IMR-90 (cell line): ENCODE results near the gene COL4A1. TPM values are rescaled to one million over a fixed set of nuclear protein-coding genes. Genes with fewer than 3 reads are reported as not detected.

Experiments
- ATAC-seq: fragments of 200-7000 bp; cut with Tn5 transposase; 2 replicates; pipeline ENCODE4 v1.9.1; 2020; ENCODE audit warnings: low read depth, mild to moderate bottlenecking, moderate library complexity
- BruUV-seq: library from RNA; stranded (reverse); fragments of 400-500 nt; replicated peaks from 2 replicates; lab custom pipeline; 2021; lab: Mats Ljungman, UMichigan
- CTCF ChIA-PET: fragments of 300-600 bp; formaldehyde crosslinking; extraction: SDS; loops from one replicate; lab custom pipeline; 2021; ENCODE audit warnings: antibody characterized with exemption; lab: Yijun Ruan, JAX
- POLR2A ChIA-PET: fragments of 300-600 bp; sonication (Branson Sonifier 250); formaldehyde crosslinking; loops from one replicate; lab custom pipeline; 2022; ENCODE audit warnings: antibody characterized with exemption; ENCODE audit not compliant: unreplicated experiment; lab: Charles Lee
- DNase-seq: peaks from one replicate; pipeline ENCODE4 v3.0.0; 2013
- H2AFZ ChIP-seq: replicated peaks from 2 replicates; pipeline ENCODE3; 2013; ENCODE audit warnings: low read length, mild to moderate bottlenecking; ENCODE audit not compliant: poor library complexity
- H2AK5ac ChIP-seq: 2 replicates; pipeline ENCODE4 v1.6.1; 2013; ENCODE audit warnings: low read depth, low read length, inconsistent platforms
- H2AK9ac ChIP-seq: replicated peaks from 2 replicates; pipeline ENCODE3; 2013; ENCODE audit warnings: mild to moderate bottlenecking, low read depth, low read length, moderate library complexity; ENCODE audit not compliant: poor library complexity
- H2BK120ac ChIP-seq: 2 replicates; pipeline ENCODE4 v1.6.1; 2013; ENCODE audit warnings: low read depth, low read length, inconsistent platforms
- H2BK15ac ChIP-seq: 3 replicates; pipeline ENCODE4 v1.6.1; 2013; ENCODE audit warnings: low read depth, low read length, inconsistent platforms
- H2BK20ac ChIP-seq: 2 replicates; pipeline ENCODE4 v1.6.1; 2013; ENCODE audit warnings: low read depth, mild to moderate bottlenecking, inconsistent platforms, low read length, moderate library complexity
- H2BK5ac ChIP-seq: 2 replicates; pipeline ENCODE4 v1.6.1; 2013; ENCODE audit warnings: mild to moderate bottlenecking, low read depth, low read length, inconsistent platforms; ENCODE audit not compliant: poor library complexity, severe bottlenecking
- H3K14ac ChIP-seq: replicated peaks from 2 replicates; pipeline ENCODE4 v1.6.1; 2013; ENCODE audit warnings: low read depth, low read length, inconsistent platforms
- H3K18ac ChIP-seq: 2 replicates; pipeline ENCODE4 v1.6.1; 2013; ENCODE audit warnings: low read depth, low read length, control low read depth
- H3K23ac ChIP-seq: 2 replicates; pipeline ENCODE4 v1.6.1; 2013; ENCODE audit warnings: low read depth, low read length, inconsistent platforms
- H3K27ac ChIP-seq: 2 replicates; pipeline ENCODE4 v1.5.1; 2013; ENCODE audit warnings: mild to moderate bottlenecking, control low read depth, low read length; ENCODE audit not compliant: insufficient read depth
- H3K27me3 ChIP-seq: 2 replicates; pipeline ENCODE4 v1.6.1; 2013; ENCODE audit warnings: low read length; ENCODE audit not compliant: control insufficient read depth, insufficient read depth
- H3K36me3 ChIP-seq: 2 replicates; pipeline ENCODE4 v1.6.1; 2013; ENCODE audit warnings: low read length, mixed read lengths; ENCODE audit not compliant: control insufficient read depth, insufficient read depth
- H3K4ac ChIP-seq: 2 replicates; pipeline ENCODE4 v1.6.1; 2013; ENCODE audit warnings: low read depth, low read length, inconsistent platforms
- H3K4me1 ChIP-seq: 2 replicates; pipeline ENCODE4 v1.6.1; 2013; ENCODE audit warnings: low read length, mixed read lengths; ENCODE audit not compliant: control insufficient read depth, insufficient read depth
- H3K4me2 ChIP-seq: 2 replicates; pipeline ENCODE4 v1.6.1; 2013; ENCODE audit warnings: low read depth, mild to moderate bottlenecking, control low read depth, low read length, moderate library complexity
- H3K4me3 ChIP-seq: 2 replicates; pipeline ENCODE4 v1.5.1; 2013; ENCODE audit warnings: low read depth, mild to moderate bottlenecking, control low read depth, low read length, moderate library complexity; ENCODE audit not compliant: insufficient read depth
- H3K56ac ChIP-seq: 2 replicates; pipeline ENCODE4 v1.6.1; 2013; ENCODE audit warnings: low read length, inconsistent platforms; ENCODE audit not compliant: insufficient read depth; ENCODE audit errors: extremely low read depth
- H3K79me1 ChIP-seq, 2 experiments: 2 replicates each; pipeline ENCODE4 v1.6.1; 2013; ENCODE audit warnings: low read length in 2 of 2, inconsistent platforms in 1 of 2, low read depth in 1 of 2
- H3K9ac ChIP-seq: 2 replicates; pipeline ENCODE4 v1.6.1; 2013; ENCODE audit warnings: low read depth, low read length, control low read depth
- H3K9me1 ChIP-seq: 2 replicates; pipeline ENCODE4 v1.6.1; 2013; ENCODE audit warnings: low read length, inconsistent platforms; ENCODE audit not compliant: insufficient read depth
- H3K9me3 ChIP-seq: 2 replicates; pipeline ENCODE4 v1.6.1; 2013; ENCODE audit warnings: low read length; ENCODE audit not compliant: control insufficient read depth, insufficient read depth
- H4K20me1 ChIP-seq: 2 replicates; pipeline ENCODE4 v1.6.1; 2013; ENCODE audit warnings: low read length, inconsistent platforms; ENCODE audit not compliant: insufficient read depth
- H4K5ac ChIP-seq: 2 replicates; pipeline ENCODE4 v1.6.1; 2013; ENCODE audit warnings: mild to moderate bottlenecking, low read depth, low read length, control low read depth
- H4K8ac ChIP-seq, 2 experiments: 2 replicates each; pipeline ENCODE4 v1.6.1; 2013; ENCODE audit warnings: low read depth in 2 of 2, low read length in 2 of 2, control low read depth in 1 of 2, inconsistent platforms in 1 of 2
- H4K91ac ChIP-seq: 2 replicates; pipeline ENCODE4 v1.6.1; 2013; ENCODE audit warnings: low read depth, low read length, inconsistent platforms; ENCODE audit not compliant: insufficient read depth
- CEBPB ChIP-seq: IDR thresholded peaks from 2 replicates; pipeline ENCODE4 v1.6.1; 2012; ENCODE audit warnings: low read depth, low read length, improper control_type of control experiment
- CHD1 ChIP-seq: IDR thresholded peaks from 2 replicates; pipeline ENCODE4 v1.6.1; 2012; ENCODE audit warnings: low read depth, low read length, improper control_type of control experiment
- CTCF ChIP-seq: conservative IDR thresholded peaks from 2 replicates; pipeline ENCODE4 v1.5.1; 2012; ENCODE audit warnings: mild to moderate bottlenecking, low read depth, low read length, improper control_type of control experiment
- MAFK ChIP-seq: IDR thresholded peaks from 2 replicates; pipeline ENCODE4 v1.6.1; 2012; ENCODE audit warnings: low read depth, low read length, improper control_type of control experiment
- MAZ ChIP-seq: IDR thresholded peaks from 2 replicates; pipeline ENCODE4 v1.6.1; 2012; ENCODE audit warnings: low read depth, mild to moderate bottlenecking, low read length, improper control_type of control experiment, moderate library complexity, borderline replicate concordance
- MXI1 ChIP-seq: IDR thresholded peaks from 2 replicates; pipeline ENCODE4 v1.6.1; 2012; ENCODE audit warnings: low read depth, mild to moderate bottlenecking, low read length, moderate library complexity, borderline replicate concordance
- NFE2L2 ChIP-seq: fragments of 150-350 bp; IDR thresholded peaks from 2 replicates; pipeline ENCODE4 v1.6.1; 2016; ENCODE audit warnings: low read depth, mild to moderate bottlenecking, low read length
- POLR2A ChIP-seq: IDR thresholded peaks from 2 replicates; pipeline ENCODE4 v1.6.1; 2012; ENCODE audit warnings: mild to moderate bottlenecking, low read depth, low read length
- RCOR1 ChIP-seq: IDR thresholded peaks from 2 replicates; pipeline ENCODE4 v1.6.1; 2012; ENCODE audit warnings: mild to moderate bottlenecking, low read length, improper control_type of control experiment; ENCODE audit not compliant: insufficient replicate concordance
- RFX5 ChIP-seq: IDR thresholded peaks from 2 replicates; pipeline ENCODE4 v1.8.0; 2012; ENCODE audit warnings: low read depth, mild to moderate bottlenecking, low read length, moderate library complexity
- SMC3 ChIP-seq: fragments of 150-350 bp; IDR thresholded peaks from 2 replicates; pipeline ENCODE4 v1.6.1; 2016; ENCODE audit warnings: low read depth, mild to moderate bottlenecking, antibody characterized with exemption, low read length, moderate library complexity
- USF2 ChIP-seq: fragments of 150-350 bp; IDR thresholded peaks from 2 replicates; pipeline ENCODE4 v1.6.1; 2017; ENCODE audit warnings: mild to moderate bottlenecking, antibody characterized with exemption, low read length, low read depth
- WGBS, 2 experiments: methylation state at CpG; one replicate each; pipeline versions ENCODE4 v1.1.5 to v1.1.7; 2013; ENCODE audit warnings: missing lambda C conversion rate in 2 of 2; ENCODE audit not compliant: insufficient read length in 1 of 2; ENCODE audit errors: extremely low coverage in 2 of 2; 5-methylcytosine and 5-hydroxymethylcytosine counted together
- dilution Hi-C: fragments of 300-500 bp; cut with HindIII; formaldehyde crosslinking; loops from one replicate; pipeline ENCODE4 v1.14.3; 2018; ENCODE audit warnings: low sequenced_read_pairs; ENCODE audit not compliant: unreplicated experiment
- in situ Hi-C: fragments of 300-500 bp; cut with MboI; formaldehyde crosslinking; loops from 3 replicates; pipeline ENCODE4 v1.14.3; 2019; ENCODE audit warnings: low sequenced_read_pairs, inconsistent platforms, mixed read lengths
- intact Hi-C: fragments of 100-400 bp; cut with micrococcal nuclease; formaldehyde crosslinking; loops from 2 replicates; pipeline ENCODE4 v1.10.0; 2022
- polyA plus RNA-seq, 3 experiments: library from polyadenylated mRNA; depleted of rRNA; stranded (reverse); fragments of >200 nt; gene quantifications; 2 replicates each; pipeline ENCODE4 v1.2.3, GENCODE V29; 2012; ENCODE audit warnings: low replicate concordance in 1 of 3
- total RNA-seq: library from RNA; depleted of rRNA; stranded (reverse); fragments of >200 nt; gene quantifications from 2 replicates; pipeline ENCODE4 v1.2.3, GENCODE V29; 2012

Gene COL4A1
- total and polyA plus RNA-seq, 2 of the 4 experiments (the other 2 are of a cell fraction) = 230 to 337 TPM

- no TSS peak for BruUV-seq
- Histone ChIP-seq H3K18ac (peak overlapping the region; percentile 53; the same call in 1 of the 2 replicates), H3K4me1 (peaks cover 32% of the 10 kb centered on the region), H3K4me2 (peak overlapping the region; percentile 53), H3K36me3 (peaks cover 24% of the 10 kb centered on the region), H3K4ac (peak overlapping the region; percentile 44), H4K5ac (0 out of 2 replicates have a peak overlapping the region, but pooled peaks have one; percentile 21), H4K20me1 (peaks cover 85% of the 10 kb centered on the region), H4K91ac (peak overlapping the region; percentile 28; the same call in 1 of the 2 replicates), H2BK120ac (peak overlapping the region; percentile 29; the same call in 1 of the 2 replicates), H3K9me1 (peaks cover 38% of the 10 kb centered on the region), H2AFZ (no peak overlapping the region), H4K8ac (no peak overlapping the region), H3K27ac (no peak overlapping the region), H3K9me3 (no peaks in the 10 kb centered on the region), H2BK15ac (0 out of 3 replicates have a peak overlapping the region, but pooled peaks have one; percentile 12), H3K79me1 (peaks cover 13 to 61% of the 10 kb centered on the region in 2 experiments; a peak in 3 of 4 replicates), H3K4me3 (no peak overlapping the region; the same call in 1 of the 2 replicates), H2BK20ac (no peak overlapping the region), H2AK5ac (peak overlapping the region; percentile 79), H2BK5ac (peak overlapping the region; percentile 30), H3K27me3 (no peaks in the 10 kb centered on the region), H3K23ac (peak overlapping the region; percentile 87), H3K56ac (no peak overlapping the region), H3K9ac (peak overlapping the region; percentile 11; the same call in 1 of the 2 replicates), H3K14ac (peak overlapping the region; percentile 34; the same call in 1 of the 2 replicates), H2AK9ac (no peak overlapping the region)
- ChIA-PET CTCF (interaction anchor here (1.8 kb wide), 1 partner anchor 56 kb away, joined by 5 read pairs; no protein-coding TSS in a partner anchor), POLR2A (interaction anchor here (1.0 kb wide), 1 partner anchor 45 kb away, joined by 3 read pairs; no protein-coding TSS in a partner anchor)
- no peak for TF ChIP-seq MAFK
- TF ChIP-seq MAZ = no peak
- TF ChIP-seq SMC3 = no peak
- TF ChIP-seq RFX5 = no peak
- TF ChIP-seq CTCF = no peak
- TF ChIP-seq POLR2A = no peak; the same call in 1 of the 2 replicates
- no peak for TF ChIP-seq CHD1
- no peak for TF ChIP-seq CEBPB
- no peak for TF ChIP-seq MXI1
- no peak for TF ChIP-seq RCOR1
- no peak for TF ChIP-seq USF2
- no peak for TF ChIP-seq NFE2L2
- DNase-seq = no peak
- in situ Hi-C loops (no loop called here), intact Hi-C loops (loop anchor here (2.0 kb wide), 1 partner anchor 55 kb away; no protein-coding TSS in a partner anchor), dilution Hi-C loops (no loop called here)
- 90% methylated on average over 2 of the region's 7 CpGs; no CpG with 5 or more reads in 1 of the 2 experiments for WGBS, 2 experiments
- no peak for ATAC-seq
These were observed 3.3 kb downstream of the COL4A1 start for GRCh38 chr13:110303644-110304043.
